Prostate gland (tissue), 2 donors: ENCODE measurements around the gene ABCC5. TPM values are rescaled to one million over a fixed set of nuclear protein-coding genes. Genes with fewer than 3 reads are reported as not detected.

Source experiments
- DNase-seq: peaks from one replicate; pipeline ENCODE4 v3.0.0-alpha.2; 2019; ENCODE audit warnings: low spot score
- H3K27ac ChIP-seq, 2 donors: fragments of 200-600 bp; sonication (generic); 2 replicates each; pipeline ENCODE4 v1.5.1; 2017 to 2019
- H3K27me3 ChIP-seq: fragments of 200-600 bp; sonication (generic); replicated peaks from 2 replicates; pipeline ENCODE4 v1.5.1; 2019; ENCODE audit not compliant: insufficient read depth
- H3K36me3 ChIP-seq, 2 donors: fragments of 200-600 bp; sonication (generic); 1 replicate in 1 of 2; 2 replicates in 1 of 2; pipeline versions ENCODE4 v1.5.1 to v1.8.1; 2017 to 2019
- H3K4me1 ChIP-seq: fragments of 200-600 bp; sonication (generic); replicated peaks from 2 replicates; pipeline ENCODE4 v1.5.1; 2019
- H3K4me3 ChIP-seq, 2 donors: fragments of 200-600 bp; sonication (generic); 2 replicates each; pipeline ENCODE4 v1.5.1; 2017 to 2019
- H3K9me3 ChIP-seq: fragments of 200-600 bp; sonication (generic); 2 replicates; pipeline ENCODE4 v1.5.1; 2017
- CTCF ChIP-seq, 4 experiments: fragments of 200-600 bp in 2 of 4; fragments of 450-650 bp in 2 of 4; sonication (generic) in 2 of 4; IDR thresholded peaks; 1 replicate in 3 of 4; 2 replicates in 1 of 4; pipeline ENCODE4 v1.5.1; 2016 to 2019; ENCODE audit warnings: antibody characterized with exemption in 4 of 4, mild to moderate bottlenecking in 2 of 4, moderate library complexity in 2 of 4
- POLR2A ChIP-seq: fragments of 450-650 bp; IDR thresholded peaks from one replicate; pipeline ENCODE4 v1.6.1; 2016; ENCODE audit warnings: antibody characterized with exemption, mild to moderate bottlenecking
- POLR2AphosphoS5 ChIP-seq: sonication (generic); formaldehyde crosslinking; IDR thresholded peaks from one replicate; pipeline ENCODE4 v1.6.1; 2017; ENCODE audit warnings: antibody characterized with exemption
- WGBS: methylation state at CpG from one replicate; pipeline ENCODE4 v1.1.5; 2018; 5-methylcytosine and 5-hydroxymethylcytosine counted together
- intact Hi-C: fragments of 100-400 bp; cut with DNase I; formaldehyde crosslinking; loops from one replicate; pipeline ENCODE4 v1.14.2; 2022
- total RNA-seq, 2 donors: library from RNA; depleted of rRNA; stranded (reverse); fragments of >200 nt; gene quantifications; one replicate each; pipeline ENCODE4 v1.1.0, GENCODE V29; 2016

Gene ABCC5
- total RNA-seq, 2 donors from 2014 or later = 17.9 to 43.6 TPM

DNA sequence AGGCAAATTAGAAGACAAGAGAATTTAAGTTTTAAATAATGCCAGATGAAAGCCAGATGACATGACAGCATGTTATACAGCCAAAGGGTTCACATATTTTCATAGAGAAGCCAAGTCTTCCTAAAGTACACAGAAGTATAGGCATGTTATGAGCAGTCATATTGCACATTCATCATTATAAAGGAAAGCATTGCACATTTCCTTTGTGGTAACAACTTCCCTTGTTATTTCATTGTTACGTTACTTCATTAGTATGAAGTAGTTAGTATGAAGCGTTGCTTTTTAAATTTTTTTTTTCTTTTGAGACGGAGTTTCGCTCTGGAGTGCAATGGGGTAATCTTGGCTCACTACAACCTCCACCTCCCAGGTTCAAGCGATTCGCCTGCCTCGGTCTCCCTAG is 4.6 kb upstream of the ABCC5 start:
- Histone ChIP-seq H3K4me3 (no peak overlapping the region), H3K4me1 (no peaks in the 10 kb centered on the region), H3K27me3 (no peaks in the 10 kb centered on the region), H3K9me3 (no peaks in the 10 kb centered on the region), H3K27ac (no peak overlapping the region), H3K36me3 (no peaks in the 10 kb centered on the region)
- intact Hi-C loops = no loop called here
- 72% methylated on average over 7 of the region's 7 CpGs for WGBS
- DNase-seq = no peak
- TF ChIP-seq POLR2A (no peak), CTCF (IDR thresholded peaks at IDR 0.05) (no peak), POLR2AphosphoS5 (no peak)

DNA sequence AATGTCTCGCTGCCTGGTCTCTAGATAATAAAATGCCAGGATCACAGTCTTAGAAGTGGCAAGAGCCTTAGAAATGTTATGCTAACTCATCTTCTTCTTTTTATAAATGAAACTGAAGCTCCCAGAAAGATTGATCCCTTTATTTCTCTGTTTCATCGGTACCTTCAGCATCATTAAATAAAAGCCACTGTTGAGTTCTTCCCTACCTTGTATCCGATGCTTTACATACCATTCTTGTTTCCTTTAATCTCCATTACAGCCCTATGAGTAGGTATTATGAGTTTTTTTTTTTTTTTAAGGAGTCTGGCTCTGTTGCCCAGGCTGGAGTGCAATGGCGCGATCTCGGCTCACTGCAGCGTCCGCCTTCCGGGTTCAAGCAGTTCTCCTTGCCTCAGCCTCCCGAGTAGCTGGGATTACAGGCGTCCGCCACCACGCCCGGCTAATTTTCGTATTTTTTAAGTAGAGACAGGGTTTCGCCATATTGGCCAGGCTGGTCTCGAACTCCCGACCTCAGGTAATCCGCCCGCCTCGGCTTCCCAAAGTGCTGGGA is 815 bp upstream of the ABCC5 start:
- H3K36me3 ChIP-seq = no peaks in the 10 kb centered on the region
- TF ChIP-seq CTCF (IDR thresholded peaks at IDR 0.05) (no peak), POLR2AphosphoS5 (no peak), POLR2A (no peak)
- peak overlapping the region; percentile 73 to 75 for H3K27ac ChIP-seq
- intact Hi-C loops = loop anchor here (10.0 kb wide), 1 partner anchor 236 kb away; no protein-coding TSS in a partner anchor
- peak overlapping the region; percentile 95 to 100 for H3K4me3 ChIP-seq
- no peaks in the 10 kb centered on the region for H3K9me3 ChIP-seq
- H3K27me3 ChIP-seq = no peaks in the 10 kb centered on the region
- 91% methylated on average over 21 of the region's 21 CpGs for WGBS
- DNase-seq = no peak
- no peaks in the 10 kb centered on the region for H3K4me1 ChIP-seq

DNA sequence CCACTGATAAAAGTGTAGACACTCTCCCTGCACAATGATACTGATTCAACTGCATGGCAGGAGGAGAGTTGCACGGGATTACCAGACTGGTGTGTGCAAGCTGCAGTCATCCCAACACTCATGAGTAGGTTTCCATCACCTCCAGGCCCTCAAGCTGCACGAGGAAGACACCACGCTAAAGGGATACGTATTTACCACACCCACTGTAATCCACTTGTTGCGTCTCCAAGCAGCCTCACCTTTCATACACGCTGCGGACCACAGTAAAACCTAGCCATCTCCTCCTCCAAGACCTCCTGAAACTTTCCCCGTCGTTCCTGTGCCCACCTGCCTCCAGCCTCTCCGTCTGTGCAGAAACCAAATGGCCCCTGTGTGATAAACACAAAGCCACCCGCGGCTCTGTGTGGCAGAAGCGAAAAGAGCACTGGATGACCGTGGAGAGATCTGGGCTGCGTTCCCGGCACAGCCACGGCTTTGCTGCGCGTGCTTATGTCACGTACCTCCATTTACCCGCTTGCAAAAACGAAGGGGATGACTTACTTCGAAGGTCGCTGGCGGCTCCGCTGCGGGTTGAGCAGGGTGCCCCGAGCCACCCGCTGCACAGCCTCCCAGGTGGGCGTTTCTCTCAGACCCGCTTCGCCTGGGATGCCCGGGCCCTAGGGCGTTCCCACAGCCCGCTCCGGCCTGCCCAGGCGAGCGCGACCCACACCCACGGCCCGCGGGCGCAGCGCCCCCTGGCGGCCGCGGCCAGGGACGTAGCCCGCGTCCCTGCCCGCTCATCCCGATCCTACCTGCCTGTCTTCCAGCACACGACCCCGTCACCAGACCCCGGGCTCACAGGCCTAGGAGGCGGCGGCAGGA is 643 bp downstream of the ABCC5 start:
- DNase-seq = peak; percentile 40
- TF ChIP-seq CTCF (IDR thresholded peaks at IDR 0.05) (peak; percentile 94 to 99 (median 98)), POLR2AphosphoS5 (no peak), POLR2A (no peak)
- Histone ChIP-seq H3K27me3 (no peaks in the 10 kb centered on the region), H3K4me1 (no peaks in the 10 kb centered on the region), H3K4me3 (peak overlapping the region; percentile 95 to 100), H3K36me3 (no peaks in the 10 kb centered on the region), H3K27ac (peak overlapping the region; percentile 73 to 75), H3K9me3 (no peaks in the 10 kb centered on the region)
- 19% methylated on average over 47 of the region's 57 CpGs for WGBS
- intact Hi-C loops = loop anchor here (1.0 to 10.0 kb wide), 2 partner anchors 122 to 238 kb away; no protein-coding TSS in a partner anchor

DNA sequence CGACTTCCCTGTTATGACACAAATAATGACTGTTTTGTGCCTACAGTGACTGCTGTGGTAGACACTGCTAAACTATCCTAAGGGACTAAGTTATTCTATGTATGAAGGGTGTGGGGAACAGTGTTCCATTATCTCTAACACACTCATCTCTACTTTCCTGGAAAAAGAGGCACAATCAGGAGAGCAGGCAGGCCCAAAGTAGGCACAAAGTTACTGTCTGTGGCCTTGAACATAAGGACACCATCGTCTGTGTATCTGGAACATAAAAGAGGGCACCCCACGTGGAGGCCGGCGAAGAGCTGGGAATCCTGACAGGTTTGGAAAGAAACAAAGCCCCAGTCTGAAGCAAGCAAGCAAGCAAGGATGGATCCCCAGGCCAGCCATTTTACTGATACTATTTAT is 1.5 kb downstream of the ABCC5 start:
- TF ChIP-seq CTCF (IDR thresholded peaks at IDR 0.05) = no peak
- TF ChIP-seq POLR2A = no peak
- no peak overlapping the region for H3K27ac ChIP-seq
- intact Hi-C loops = loop anchor here (10.0 kb wide), 1 partner anchor 239 kb away; no protein-coding TSS in a partner anchor

More for the DNA sequence above, 1.5 kb downstream of the ABCC5 start:
- Histone ChIP-seq H3K4me1 (no peaks in the 10 kb centered on the region), H3K9me3 (no peaks in the 10 kb centered on the region), H3K27me3 (no peaks in the 10 kb centered on the region), H3K36me3 (no peaks in the 10 kb centered on the region), H3K4me3 (no peak overlapping the region)
- no peak for DNase-seq
- WGBS = 70% methylated on average over 5 of the region's 5 CpGs
